HL-60 (cell line): Measurements from ENCODE around the gene PYGB.

Experiments used
- GABPA ChIP-seq: IDR thresholded peaks from 2 replicates; pipeline ENCODE4 v1.6.1; 2012; ENCODE audit warnings: low read depth
- TF ChIP-seq, protein P1 (sequence below): IDR thresholded peaks from one replicate; pipeline ENCODE4 v1.5.1; 2011; ENCODE audit warnings: low read length, control low read depth, inconsistent platforms; ENCODE audit not compliant: insufficient read depth

DNA sequence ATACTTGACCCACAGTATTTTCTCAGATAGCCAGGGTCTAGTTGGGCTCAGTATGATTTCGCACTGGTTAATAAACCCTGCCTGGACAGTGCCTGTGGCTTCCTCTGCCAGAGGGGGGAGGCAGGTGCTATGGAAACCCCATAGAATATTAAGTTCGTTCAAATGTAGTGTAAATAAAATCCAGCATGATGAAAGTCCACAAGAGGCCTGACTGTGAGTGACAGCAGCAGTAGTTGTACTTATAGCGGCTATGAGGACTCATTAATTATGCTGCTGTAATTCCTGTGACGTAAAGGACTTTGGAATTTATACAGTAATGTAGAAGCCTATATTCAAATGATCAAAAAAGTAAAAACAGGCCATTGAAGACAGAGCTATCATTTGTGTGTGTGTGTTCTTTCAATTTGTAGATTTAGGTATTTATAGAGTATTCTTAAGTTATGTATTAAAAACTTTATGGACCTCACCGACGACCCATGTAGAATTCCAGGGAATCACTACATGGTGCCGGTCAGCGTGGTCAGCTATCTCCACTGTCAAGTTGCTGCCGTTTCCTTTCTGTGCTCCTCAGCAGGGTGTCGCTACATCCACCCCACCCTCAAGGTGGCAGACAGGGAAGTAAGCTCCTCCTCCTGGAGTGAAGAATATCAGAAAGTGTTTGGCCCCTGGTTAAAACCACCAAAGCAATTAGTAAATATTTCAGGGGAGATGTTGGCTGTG lies 10.0 kb downstream of the PYGB start:
- TF ChIP-seq, protein P1, sequence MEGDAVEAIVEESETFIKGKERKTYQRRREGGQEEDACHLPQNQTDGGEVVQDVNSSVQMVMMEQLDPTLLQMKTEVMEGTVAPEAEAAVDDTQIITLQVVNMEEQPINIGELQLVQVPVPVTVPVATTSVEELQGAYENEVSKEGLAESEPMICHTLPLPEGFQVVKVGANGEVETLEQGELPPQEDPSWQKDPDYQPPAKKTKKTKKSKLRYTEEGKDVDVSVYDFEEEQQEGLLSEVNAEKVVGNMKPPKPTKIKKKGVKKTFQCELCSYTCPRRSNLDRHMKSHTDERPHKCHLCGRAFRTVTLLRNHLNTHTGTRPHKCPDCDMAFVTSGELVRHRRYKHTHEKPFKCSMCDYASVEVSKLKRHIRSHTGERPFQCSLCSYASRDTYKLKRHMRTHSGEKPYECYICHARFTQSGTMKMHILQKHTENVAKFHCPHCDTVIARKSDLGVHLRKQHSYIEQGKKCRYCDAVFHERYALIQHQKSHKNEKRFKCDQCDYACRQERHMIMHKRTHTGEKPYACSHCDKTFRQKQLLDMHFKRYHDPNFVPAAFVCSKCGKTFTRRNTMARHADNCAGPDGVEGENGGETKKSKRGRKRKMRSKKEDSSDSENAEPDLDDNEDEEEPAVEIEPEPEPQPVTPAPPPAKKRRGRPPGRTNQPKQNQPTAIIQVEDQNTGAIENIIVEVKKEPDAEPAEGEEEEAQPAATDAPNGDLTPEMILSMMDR: no peak
- TF ChIP-seq GABPA: no peak
